Activated B cell treated with CpG ODN at 0.5 μM for 24 hours (primary cell): ENCODE data around the gene NTN4. TPM values are rescaled to one million over a fixed set of nuclear protein-coding genes. Genes with fewer than 3 reads are reported as not detected.

Source experiments
- ATAC-seq: fragments of 200-7000 bp; cut with Tn5 transposase; one replicate; pipeline ENCODE4 v1.10.0; 2021; ENCODE audit warnings: low read depth, mild to moderate bottlenecking, moderate library complexity
- CTCF ChIA-PET: fragments of 350-600 bp; sonication (Branson Sonifier 250); formaldehyde crosslinking; loops from one replicate; lab custom pipeline; 2021; ENCODE audit warnings: antibody characterized with exemption; lab: Charles Lee
- POLR2A ChIA-PET: fragments of 350-600 bp; sonication (Branson Sonifier 250); formaldehyde crosslinking; loops from one replicate; lab custom pipeline; 2021; ENCODE audit warnings: antibody characterized with exemption; lab: Charles Lee
- DNase-seq: peaks from one replicate; pipeline ENCODE4 v3.0.0; 2022
- H3K27ac Mint-ChIP-seq: one replicate; pipeline ENCODE4 v1.8.0; 2020; ENCODE audit warnings: mixed read lengths
- H3K27me3 Mint-ChIP-seq: one replicate; pipeline ENCODE4 v1.8.0; 2021; ENCODE audit warnings: mixed read lengths
- H3K36me3 Mint-ChIP-seq: one replicate; pipeline ENCODE4 v1.8.0; 2021; ENCODE audit warnings: low read depth, mixed read lengths
- H3K4me1 Mint-ChIP-seq: one replicate; pipeline ENCODE4 v1.8.0; 2021; ENCODE audit warnings: mixed read lengths
- H3K4me3 Mint-ChIP-seq: one replicate; pipeline ENCODE4 v1.8.0; 2020; ENCODE audit warnings: mild to moderate bottlenecking, mixed read lengths
- H3K9me3 Mint-ChIP-seq: one replicate; pipeline ENCODE4 v1.8.0; 2020; ENCODE audit warnings: mixed read lengths
- CTCF ChIP-seq: fragments of 200-600 bp; IDR thresholded peaks from one replicate; pipeline ENCODE4 v1.8.0; 2022; ENCODE audit warnings: antibody characterized with exemption, mild to moderate bottlenecking
- intact Hi-C: fragments of 100-400 bp; cut with micrococcal nuclease; formaldehyde crosslinking; loops from one replicate; pipeline ENCODE4 v1.15.1; 2024
- total RNA-seq: library from RNA; stranded (reverse); gene quantifications from 2 replicates; pipeline ENCODE4 v1.2.3, GENCODE V29; 2022

The NTN4 gene
- total RNA-seq, 1 donor from 2014 or later: 0.20 TPM

GRCh38 chr12:95637471-95638155 lies 153.0 kb downstream of the NTN4 start:
- intact Hi-C loops: no loop called here
- Mint-ChIP-seq H3K27me3 (no peaks in the 10 kb centered on the region), H3K4me1 (peaks cover 8% of the 10 kb centered on the region), H3K4me3 (no peak overlapping the region), H3K9me3 (no peaks in the 10 kb centered on the region), H3K36me3 (no peaks in the 10 kb centered on the region), H3K27ac (no peak overlapping the region)
- POLR2A ChIA-PET: no interaction called here
- CTCF ChIA-PET: no interaction called here
- DNase-seq (no peak), ATAC-seq (no peak)
- no peak for TF ChIP-seq CTCF

GRCh38 chr12:95637010-95637409 lies 153.6 kb downstream of the NTN4 start:
- no peak overlapping the region for H3K4me3 Mint-ChIP-seq
- ChIA-PET CTCF (no interaction called here), POLR2A (no interaction called here)
- H3K27me3 Mint-ChIP-seq: no peaks in the 10 kb centered on the region
- no peak for ATAC-seq
- intact Hi-C loops: no loop called here
- no peak for TF ChIP-seq CTCF
- no peaks in the 10 kb centered on the region for H3K36me3 Mint-ChIP-seq
- DNase-seq: no peak
- peaks cover 8% of the 10 kb centered on the region for H3K4me1 Mint-ChIP-seq
- no peak overlapping the region for H3K27ac Mint-ChIP-seq
- no peaks in the 10 kb centered on the region for H3K9me3 Mint-ChIP-seq

- no peaks in the 10 kb centered on the region for H3K27me3 Mint-ChIP-seq
- CTCF ChIA-PET: no interaction called here
- DNase-seq (no peak), ATAC-seq (no peak)
- POLR2A ChIA-PET: no interaction called here
- peaks cover 8% of the 10 kb centered on the region for H3K4me1 Mint-ChIP-seq
- H3K27ac Mint-ChIP-seq: no peak overlapping the region
- no peaks in the 10 kb centered on the region for H3K9me3 Mint-ChIP-seq
- no peak for TF ChIP-seq CTCF
- H3K36me3 Mint-ChIP-seq: no peaks in the 10 kb centered on the region
- intact Hi-C loops: no loop called here
- H3K4me3 Mint-ChIP-seq: no peak overlapping the region
Measured at GRCh38 chr12:95634622-95635621, 155.6 kb downstream of the NTN4 start.

- no peak overlapping the region for H3K27ac Mint-ChIP-seq
- H3K4me1 Mint-ChIP-seq: peaks cover 8% of the 10 kb centered on the region
- no peak overlapping the region for H3K4me3 Mint-ChIP-seq
- DNase-seq (no peak), ATAC-seq (no peak)
- ChIA-PET CTCF (no interaction called here), POLR2A (no interaction called here)
- intact Hi-C loops: no loop called here
- H3K27me3 Mint-ChIP-seq: no peaks in the 10 kb centered on the region
- no peaks in the 10 kb centered on the region for H3K9me3 Mint-ChIP-seq
- no peaks in the 10 kb centered on the region for H3K36me3 Mint-ChIP-seq
- TF ChIP-seq CTCF: no peak
Measured at GRCh38 chr12:95633732-95634465, 156.7 kb downstream of the NTN4 start.
